ENCODE results near the gene TBL1Y.

TBL1Y gene

GRCh38 chrY:6948378-6948777, 37.9 kb downstream of the TBL1Y start:
- H3K9me3 Mint-ChIP-seq = no peaks in the 10 kb centered on the region
- H3K36me3 Mint-ChIP-seq = no peaks in the 10 kb centered on the region
- no peaks in the 10 kb centered on the region for H3K4me1 Mint-ChIP-seq
- H3K4me3 Mint-ChIP-seq = no peak overlapping the region
- no peak overlapping the region for H3K27ac Mint-ChIP-seq
- H3K27me3 Mint-ChIP-seq = peaks cover 6% of the 10 kb centered on the region

DNA sequence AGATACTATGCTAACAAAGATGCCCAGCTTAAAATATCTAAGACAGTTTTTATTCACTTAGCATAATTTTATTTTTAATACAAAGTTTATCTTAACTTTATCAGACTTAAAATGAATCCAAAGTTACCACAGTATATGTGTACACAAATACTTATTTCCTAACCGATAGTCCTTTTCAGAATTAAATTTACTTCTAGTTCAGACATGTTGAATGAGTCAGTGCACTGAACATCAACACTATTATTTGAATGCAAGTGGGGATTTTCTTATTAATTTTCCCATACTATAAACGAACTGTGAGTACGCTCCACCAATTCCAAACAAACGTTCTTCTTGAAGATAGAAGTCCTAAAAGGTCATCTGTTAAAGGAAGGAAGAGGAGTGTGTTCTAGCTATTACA, 39.5 kb downstream of the TBL1Y start:
- Mint-ChIP-seq H3K4me1 (no peaks in the 10 kb centered on the region), H3K4me3 (no peak overlapping the region), H3K27me3 (peaks cover 6% of the 10 kb centered on the region), H3K36me3 (no peaks in the 10 kb centered on the region), H3K9me3 (no peaks in the 10 kb centered on the region), H3K27ac (no peak overlapping the region)

GRCh38 chrY:6964732-6965131, 54.2 kb downstream of the TBL1Y start:
- Mint-ChIP-seq H3K27me3 (no peaks in the 10 kb centered on the region), H3K4me1 (peaks cover 4% of the 10 kb centered on the region), H3K4me3 (no peak overlapping the region), H3K27ac (no peak overlapping the region), H3K36me3 (no peaks in the 10 kb centered on the region), H3K9me3 (no peaks in the 10 kb centered on the region)

GRCh38 chrY:6966521-6966920, 56.0 kb downstream of the TBL1Y start:
- H3K9me3 Mint-ChIP-seq = no peaks in the 10 kb centered on the region
- no peaks in the 10 kb centered on the region for H3K36me3 Mint-ChIP-seq
- H3K4me3 Mint-ChIP-seq = no peak overlapping the region
- H3K4me1 Mint-ChIP-seq = peaks cover 4% of the 10 kb centered on the region
- H3K27ac Mint-ChIP-seq = no peak overlapping the region
- no peaks in the 10 kb centered on the region for H3K27me3 Mint-ChIP-seq

DNA sequence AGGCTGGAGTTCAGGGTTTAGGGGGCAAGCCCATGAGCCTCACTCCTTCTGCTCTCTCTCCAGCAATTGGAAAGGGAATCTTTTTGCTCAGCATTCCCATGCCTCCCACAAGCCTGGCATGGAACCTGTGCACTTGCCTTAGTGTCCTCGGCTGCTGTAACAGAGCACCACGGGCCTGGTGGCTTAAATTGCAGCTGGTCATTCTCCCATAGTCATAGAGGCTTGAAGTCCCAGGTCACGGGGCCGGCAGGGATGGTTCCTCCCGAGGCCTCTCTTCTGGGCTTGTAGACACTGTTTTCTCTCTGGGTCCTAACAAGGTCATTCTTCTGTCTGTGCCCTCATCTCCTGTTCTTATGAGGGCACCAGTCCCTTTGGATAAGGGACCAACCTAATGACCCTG, 57.2 kb downstream of the TBL1Y start:
- Mint-ChIP-seq H3K9me3 (no peaks in the 10 kb centered on the region), H3K27me3 (no peaks in the 10 kb centered on the region), H3K27ac (no peak overlapping the region), H3K4me3 (no peak overlapping the region), H3K36me3 (no peaks in the 10 kb centered on the region), H3K4me1 (peaks cover 4% of the 10 kb centered on the region)

- Mint-ChIP-seq H3K27ac (no peak overlapping the region), H3K9me3 (no peaks in the 10 kb centered on the region), H3K27me3 (no peaks in the 10 kb centered on the region), H3K36me3 (no peaks in the 10 kb centered on the region), H3K4me3 (no peak overlapping the region), H3K4me1 (peaks cover 4% of the 10 kb centered on the region)
Measured at GRCh38 chrY:6968191-6968590, 57.7 kb downstream of the TBL1Y start.

DNA sequence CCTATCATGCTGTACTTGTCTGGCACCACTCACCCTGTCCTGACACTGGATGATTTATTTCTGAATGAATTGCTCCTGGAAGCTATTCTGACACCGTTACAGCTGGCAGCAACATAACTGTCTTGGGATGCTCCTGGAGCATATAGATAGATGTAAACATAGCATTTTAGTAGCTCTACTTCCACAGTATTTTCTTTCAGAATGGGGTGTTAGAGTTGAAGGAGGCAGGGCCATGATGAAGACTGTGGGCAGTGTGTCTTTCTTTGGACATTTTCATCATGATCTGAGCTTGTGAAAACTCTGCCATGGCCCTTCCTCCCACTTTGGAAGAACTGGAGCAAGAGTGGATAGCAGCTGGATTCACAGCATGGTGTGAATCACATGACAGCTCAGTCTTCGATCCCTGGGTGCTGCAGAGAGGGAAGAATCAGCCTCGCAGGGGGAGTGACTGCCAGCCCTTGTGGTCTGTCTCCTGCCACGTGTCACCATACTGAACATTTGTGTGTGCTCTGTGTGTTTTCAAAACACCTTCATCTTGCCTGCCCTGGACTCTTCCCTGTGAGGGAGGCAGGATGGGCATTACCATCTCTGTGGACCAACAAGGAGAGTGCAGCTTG, 61.9 kb downstream of the TBL1Y start:
- no peak overlapping the region for H3K4me3 Mint-ChIP-seq
- H3K9me3 Mint-ChIP-seq = no peaks in the 10 kb centered on the region
- no peaks in the 10 kb centered on the region for H3K36me3 Mint-ChIP-seq
- no peaks in the 10 kb centered on the region for H3K27me3 Mint-ChIP-seq
- H3K4me1 Mint-ChIP-seq = no peaks in the 10 kb centered on the region
- no peak overlapping the region for H3K27ac Mint-ChIP-seq

DNA sequence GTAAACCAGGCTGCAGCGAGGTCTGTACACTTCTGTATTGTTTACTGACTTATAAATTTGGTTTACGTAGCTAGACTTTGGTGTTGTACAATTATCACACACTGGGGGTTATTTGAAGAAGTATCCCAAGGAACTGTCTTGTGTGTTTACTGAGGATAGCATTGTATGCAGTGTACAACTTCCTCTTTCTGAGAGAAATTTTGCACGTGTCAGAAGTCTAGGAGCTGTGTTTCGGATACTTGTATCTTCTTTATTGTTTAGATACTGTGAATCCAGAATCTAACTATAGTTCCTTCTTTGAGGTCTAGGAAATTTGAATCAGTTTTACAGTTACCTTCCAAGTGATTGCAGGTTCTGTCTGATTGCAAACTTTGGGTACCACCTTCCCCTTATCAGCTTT, 64.5 kb downstream of the TBL1Y start:
- H3K36me3 Mint-ChIP-seq = no peaks in the 10 kb centered on the region

DNA sequence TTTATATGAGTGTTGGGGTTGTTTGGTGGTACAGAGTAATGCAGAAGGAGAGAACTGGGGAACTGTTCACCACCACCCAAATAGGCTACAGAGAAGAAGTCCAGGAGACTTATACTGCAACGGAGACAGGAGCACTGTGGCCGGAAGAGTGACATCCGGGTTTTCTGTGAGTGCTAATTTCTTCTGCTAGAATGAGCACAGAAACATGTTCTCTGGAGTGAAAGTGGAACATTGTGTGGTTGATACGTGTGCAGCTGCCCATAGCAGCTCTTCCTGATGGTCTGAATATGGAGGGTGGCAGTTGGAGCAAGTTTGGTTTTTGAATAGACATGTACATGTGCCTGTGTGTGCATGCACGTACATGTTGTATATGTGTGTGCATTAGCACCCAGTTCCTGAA, 67.3 kb downstream of the TBL1Y start:
- Mint-ChIP-seq H3K27ac (no peak overlapping the region), H3K4me1 (no peaks in the 10 kb centered on the region), H3K4me3 (no peak overlapping the region), H3K36me3 (no peaks in the 10 kb centered on the region), H3K9me3 (no peaks in the 10 kb centered on the region), H3K27me3 (peaks cover 1% of the 10 kb centered on the region)

More for the DNA sequence above, 64.5 kb downstream of the TBL1Y start:
- Mint-ChIP-seq H3K4me3 (no peak overlapping the region), H3K9me3 (no peaks in the 10 kb centered on the region), H3K4me1 (no peaks in the 10 kb centered on the region), H3K27ac (no peak overlapping the region), H3K27me3 (peaks cover 1% of the 10 kb centered on the region)

- Mint-ChIP-seq H3K4me3 (no peak overlapping the region), H3K4me1 (no peaks in the 10 kb centered on the region), H3K27me3 (peaks cover 1% of the 10 kb centered on the region), H3K27ac (no peak overlapping the region), H3K36me3 (no peaks in the 10 kb centered on the region), H3K9me3 (no peaks in the 10 kb centered on the region)
Measured at GRCh38 chrY:6983221-6983620, 72.7 kb downstream of the TBL1Y start.

DNA sequence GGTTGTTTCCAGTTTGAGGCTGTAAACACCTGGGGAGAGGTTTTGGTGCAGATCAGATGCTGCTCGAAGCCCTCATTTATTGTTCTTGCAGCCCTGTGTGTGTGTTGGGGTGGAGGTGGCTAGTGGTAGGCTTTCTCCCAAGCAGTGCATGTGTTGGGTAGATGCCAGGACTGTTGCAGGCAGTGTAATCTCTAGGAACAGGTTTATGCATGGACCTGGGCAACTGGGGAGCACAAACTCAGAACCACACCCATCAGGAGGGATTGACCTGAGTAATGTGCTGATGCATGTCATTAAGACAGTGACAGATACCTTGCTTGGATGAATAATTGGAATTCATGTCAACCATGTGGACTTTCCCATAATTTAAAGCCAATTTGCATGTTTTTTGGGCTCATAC, 77.3 kb downstream of the TBL1Y start:
- Mint-ChIP-seq H3K9me3 (no peaks in the 10 kb centered on the region), H3K27ac (no peak overlapping the region), H3K36me3 (no peaks in the 10 kb centered on the region), H3K4me1 (no peaks in the 10 kb centered on the region), H3K4me3 (no peak overlapping the region), H3K27me3 (no peaks in the 10 kb centered on the region)

GRCh38 chrY:6989886-6990620, 79.6 kb downstream of the TBL1Y start:
- no peaks in the 10 kb centered on the region for H3K27me3 Mint-ChIP-seq
- H3K27ac Mint-ChIP-seq = no peak overlapping the region
- no peak overlapping the region for H3K4me3 Mint-ChIP-seq
- no peaks in the 10 kb centered on the region for H3K9me3 Mint-ChIP-seq
- no peaks in the 10 kb centered on the region for H3K36me3 Mint-ChIP-seq
- H3K4me1 Mint-ChIP-seq = no peaks in the 10 kb centered on the region

GRCh38 chrY:6992041-6992440, 81.5 kb downstream of the TBL1Y start:
- Mint-ChIP-seq H3K4me3 (no peak overlapping the region), H3K9me3 (no peaks in the 10 kb centered on the region), H3K27ac (no peak overlapping the region), H3K36me3 (no peaks in the 10 kb centered on the region), H3K4me1 (no peaks in the 10 kb centered on the region), H3K27me3 (no peaks in the 10 kb centered on the region)

- H3K27ac Mint-ChIP-seq = no peak overlapping the region
- H3K4me1 Mint-ChIP-seq = no peaks in the 10 kb centered on the region
- H3K27me3 Mint-ChIP-seq = no peaks in the 10 kb centered on the region
- H3K36me3 Mint-ChIP-seq = no peaks in the 10 kb centered on the region
- H3K9me3 Mint-ChIP-seq = no peaks in the 10 kb centered on the region
- H3K4me3 Mint-ChIP-seq = no peak overlapping the region
Measured at GRCh38 chrY:6995987-6996386, 85.5 kb downstream of the TBL1Y start.

DNA sequence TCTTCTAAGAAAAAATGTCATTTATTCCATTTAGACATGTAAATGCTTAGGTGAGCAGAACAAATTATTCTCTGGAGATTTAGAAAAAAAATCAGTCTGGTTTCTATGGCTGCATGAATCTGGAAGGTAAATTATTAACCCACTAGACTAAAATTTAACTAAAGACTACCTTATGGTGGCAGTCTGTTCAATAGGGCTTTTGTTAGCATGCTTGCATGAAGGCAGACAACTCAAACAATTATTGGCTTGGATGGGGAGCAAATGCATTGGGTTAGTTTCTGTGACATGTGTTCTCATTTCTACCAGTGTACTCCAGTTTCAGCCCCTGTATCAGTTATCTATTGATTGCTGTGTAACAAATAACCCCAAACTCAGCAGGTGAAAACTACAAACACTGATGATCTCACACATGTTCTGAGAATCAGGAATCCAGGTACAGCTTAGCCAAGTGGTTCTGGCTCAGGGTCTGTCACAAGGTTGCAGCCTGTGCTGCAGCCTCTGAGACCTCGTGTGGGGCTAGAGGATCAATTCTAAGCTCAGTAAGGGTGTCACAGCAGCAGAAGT, 87.1 kb downstream of the TBL1Y start:
- Mint-ChIP-seq H3K4me1 (no peaks in the 10 kb centered on the region), H3K4me3 (no peak overlapping the region), H3K36me3 (no peaks in the 10 kb centered on the region), H3K27ac (no peak overlapping the region), H3K9me3 (no peaks in the 10 kb centered on the region), H3K27me3 (no peaks in the 10 kb centered on the region)

DNA sequence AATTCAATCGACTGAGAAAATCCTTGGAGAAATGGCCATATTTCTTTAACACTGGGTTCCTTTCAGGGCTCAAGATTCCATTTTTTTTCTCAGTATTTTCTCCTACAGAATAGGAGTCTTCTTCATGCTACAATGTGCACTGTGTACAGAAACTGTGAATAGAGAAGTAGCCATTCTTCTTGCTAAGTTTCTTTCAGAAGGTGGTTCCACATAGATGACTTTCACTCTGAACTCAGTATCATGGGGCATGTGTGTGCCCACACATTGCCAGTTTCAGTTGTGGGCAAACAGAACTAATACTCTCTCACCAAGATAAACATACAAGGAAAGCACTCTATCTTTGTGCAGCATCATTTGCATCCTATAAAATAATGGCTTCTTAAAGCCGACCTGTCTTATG, 89.4 kb downstream of the TBL1Y start:
- no peak overlapping the region for H3K27ac Mint-ChIP-seq

More for the DNA sequence above, 89.4 kb downstream of the TBL1Y start:
- Mint-ChIP-seq H3K4me3 (no peak overlapping the region), H3K4me1 (no peaks in the 10 kb centered on the region), H3K9me3 (no peaks in the 10 kb centered on the region), H3K36me3 (no peaks in the 10 kb centered on the region), H3K27me3 (no peaks in the 10 kb centered on the region)

Data from activated naive CD4-positive, alpha-beta T cell treated with anti-CD3 and anti-CD28 coated beads, Interleukin-2, amount 50 U/mL, for 24 hours (primary cell).